Measurements from ENCODE around the gene PAWR. TPM values are rescaled to one million over a fixed set of nuclear protein-coding genes. Genes with fewer than 3 reads are reported as not detected.

Gene PAWR
- total and polyA plus RNA-seq, 10 of the 15 experiments (the other 5 are each of a cell fraction or from before 2014, with no cell fraction given) = 8.1 to 70.6 (median 24.2) TPM

- TF ChIP-seq CHD1 (IDR thresholded peaks at IDR 0.05; ENCODE audit: low read depth, low read length) (no peak), SUZ12 (IDR thresholded peaks at IDR 0.05; ENCODE audit: unreplicated experiment) (no peak), JUND (IDR thresholded peaks at IDR 0.05; ENCODE audit: low read depth, low read length) (no peak), BCL11A (IDR thresholded peaks at IDR 0.05; ENCODE audit: low read depth, low read length) (no peak), ZNF592 (IDR thresholded peaks at IDR 0.05) (no peak)
Measured at GRCh38 chr12:79681008-79681590, 9.7 kb downstream of the PAWR start (continued).

- peaks cover 5% of the 10 kb centered on the region; the same call in 1 of the 2 replicates for H3K4me1 ChIP-seq (ENCODE audit: control insufficient read depth, insufficient read depth, low read length)
- no peak for DNase-seq (ENCODE audit: low read depth, low spot score)
- ChIA-PET CTCF (interaction anchor here (0.9 kb wide), 1 partner anchor 8 kb away, joined by 4 read pairs; no protein-coding TSS in a partner anchor), POLR2A (interaction anchor here (0.5 to 2.1 kb wide), 3 partner anchors 9 to 79 kb away, joined by 5 to 12 read pairs (median 7); no protein-coding TSS in a partner anchor), RAD21 (ENCODE audit: unreplicated experiment) (interaction anchor here (1.0 to 2.7 kb wide), 2 partner anchors 9 to 81 kb away, joined by 3 to 23 read pairs; no protein-coding TSS in a partner anchor), SMC1A (ENCODE audit: uncharacterized antibody, unreplicated experiment) (interaction anchor here (1.2 to 1.9 kb wide), 6 partner anchors 9 to 67 kb away, joined by 3 to 13 read pairs (median 4); no protein-coding TSS in a partner anchor)
- no peak overlapping the region for H3K4me3 ChIP-seq
- peaks cover 71% of the 10 kb centered on the region for H3K79me2 ChIP-seq (ENCODE audit: control insufficient read depth, insufficient read depth, low read length)
- H3K4me2 ChIP-seq (ENCODE audit: control insufficient read depth, insufficient read depth) = no peak overlapping the region; the same call in 1 of the 2 replicates
- no peak overlapping the region for H3K27ac ChIP-seq (ENCODE audit: control insufficient read depth, insufficient read depth)
- WGBS (ENCODE audit: insufficient coverage, insufficient replicate concordance, low lambda C conversion rate, missing lambda C conversion rate) = 98% methylated on average over 4 of the region's 4 CpGs
- H3K27me3 ChIP-seq (replicated peaks in 1 of 2; ENCODE audit: control insufficient read depth in 2 of 2, insufficient read depth in 2 of 2, low read length in 1 of 2) = no peaks in the 10 kb centered on the region
- no peak for ATAC-seq
- no peaks in the 10 kb centered on the region for H3K36me3 ChIP-seq (ENCODE audit: control insufficient read depth in 2 of 2, insufficient read depth in 2 of 2, low read length in 1 of 2)
- FAIRE-seq = no peak
- no peak overlapping the region for H3K9ac ChIP-seq (ENCODE audit: control insufficient read depth, insufficient read depth, low read length)
- in situ Hi-C loops (cut with MboI) (loop anchor here (10.0 kb wide), 1 partner anchor 245 kb away; no protein-coding TSS in a partner anchor), intact Hi-C loops (cut with micrococcal nuclease; ENCODE audit: unreplicated experiment) (no loop called here)
- no peaks in the 10 kb centered on the region for H4K20me1 ChIP-seq (ENCODE audit: control insufficient read depth, insufficient read depth)
- TF ChIP-seq FOXM1 (IDR thresholded peaks at IDR 0.05; ENCODE audit: low read depth, low read length) (no peak), IKZF2 (IDR thresholded peaks at IDR 0.05) (no peak), ETV6 (conservative IDR thresholded peaks at IDR 0.05 in 1 of 2, IDR thresholded peaks at IDR 0.05 in 1 of 2; ENCODE audit: borderline replicate concordance in 1 of 2, low read depth in 1 of 2) (no peak)
- H3K9me3 ChIP-seq (replicated peaks; ENCODE audit: control insufficient read depth, insufficient read depth, low read length) = peaks cover 2% of the 10 kb centered on the region; the same call in 1 of the 3 replicates
- no peak overlapping the region for H2AFZ ChIP-seq (ENCODE audit: control insufficient read depth, low read depth, low read length)
- BruUV-seq (replicated peaks) = no TSS peak
Measured at GRCh38 chr12:79680051-79680450, 10.7 kb downstream of the PAWR start.
